ENCODE data around the gene ANKRD12. TPM values are rescaled to one million over a fixed set of nuclear protein-coding genes. Genes with fewer than 3 reads are reported as not detected.

The ANKRD12 gene
- total RNA-seq, 1 experiment from 2014 or later: 30.7 TPM

DNA sequence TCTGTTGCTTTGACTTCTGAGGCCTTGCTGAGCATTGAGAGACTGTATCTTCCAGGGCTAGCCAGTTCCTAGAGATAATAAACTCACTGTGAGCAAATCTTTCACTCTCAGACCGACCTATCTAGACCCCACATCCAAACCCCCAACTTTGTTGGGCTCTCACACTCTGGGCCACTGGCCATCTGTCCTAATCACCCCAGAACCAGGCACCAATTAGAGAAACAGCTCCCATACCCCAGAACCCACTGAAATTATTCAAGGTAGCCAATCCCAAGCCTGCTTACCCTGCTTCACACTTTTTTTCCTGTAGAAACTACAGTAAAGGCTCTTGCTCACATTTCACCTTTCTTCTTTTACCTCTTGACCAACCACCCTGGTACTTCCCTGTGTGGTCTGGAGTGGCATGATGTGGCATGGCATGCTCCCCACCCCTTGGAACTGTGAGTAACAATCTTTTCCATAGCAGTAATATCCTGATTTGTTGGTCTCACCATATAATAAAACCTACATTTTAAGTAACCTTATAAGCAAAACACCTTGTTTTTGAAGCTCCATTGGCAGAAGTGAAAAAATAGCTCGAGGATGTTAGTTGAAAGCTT is 55.2 kb downstream of the ANKRD12 start:
- DNase-seq (ENCODE audit: low read depth, low spot score) (no peak), ATAC-seq (no peak)
- CTCF ChIA-PET: no interaction called here
- H3K4me3 ChIP-seq (ENCODE audit: low read depth in 2 of 2, low read length in 2 of 2): no peak overlapping the region
- H3K9me3 ChIP-seq (ENCODE audit: control insufficient read depth, insufficient read depth, low read depth, low read length): no peaks in the 10 kb centered on the region
- TF ChIP-seq TCF7L2 (IDR thresholded peaks at IDR 0.05; ENCODE audit: low read depth, low read length) (no peak), CTCF (IDR thresholded peaks at IDR 0.05) (no peak), SIN3A (IDR thresholded peaks at IDR 0.05; ENCODE audit: borderline replicate concordance, insufficient read depth, low read depth, low read length) (no peak), POLR2AphosphoS5 (IDR thresholded peaks at IDR 0.05; ENCODE audit: low read depth, low read length) (no peak)
- TF ChIP-seq, protein P1, sequence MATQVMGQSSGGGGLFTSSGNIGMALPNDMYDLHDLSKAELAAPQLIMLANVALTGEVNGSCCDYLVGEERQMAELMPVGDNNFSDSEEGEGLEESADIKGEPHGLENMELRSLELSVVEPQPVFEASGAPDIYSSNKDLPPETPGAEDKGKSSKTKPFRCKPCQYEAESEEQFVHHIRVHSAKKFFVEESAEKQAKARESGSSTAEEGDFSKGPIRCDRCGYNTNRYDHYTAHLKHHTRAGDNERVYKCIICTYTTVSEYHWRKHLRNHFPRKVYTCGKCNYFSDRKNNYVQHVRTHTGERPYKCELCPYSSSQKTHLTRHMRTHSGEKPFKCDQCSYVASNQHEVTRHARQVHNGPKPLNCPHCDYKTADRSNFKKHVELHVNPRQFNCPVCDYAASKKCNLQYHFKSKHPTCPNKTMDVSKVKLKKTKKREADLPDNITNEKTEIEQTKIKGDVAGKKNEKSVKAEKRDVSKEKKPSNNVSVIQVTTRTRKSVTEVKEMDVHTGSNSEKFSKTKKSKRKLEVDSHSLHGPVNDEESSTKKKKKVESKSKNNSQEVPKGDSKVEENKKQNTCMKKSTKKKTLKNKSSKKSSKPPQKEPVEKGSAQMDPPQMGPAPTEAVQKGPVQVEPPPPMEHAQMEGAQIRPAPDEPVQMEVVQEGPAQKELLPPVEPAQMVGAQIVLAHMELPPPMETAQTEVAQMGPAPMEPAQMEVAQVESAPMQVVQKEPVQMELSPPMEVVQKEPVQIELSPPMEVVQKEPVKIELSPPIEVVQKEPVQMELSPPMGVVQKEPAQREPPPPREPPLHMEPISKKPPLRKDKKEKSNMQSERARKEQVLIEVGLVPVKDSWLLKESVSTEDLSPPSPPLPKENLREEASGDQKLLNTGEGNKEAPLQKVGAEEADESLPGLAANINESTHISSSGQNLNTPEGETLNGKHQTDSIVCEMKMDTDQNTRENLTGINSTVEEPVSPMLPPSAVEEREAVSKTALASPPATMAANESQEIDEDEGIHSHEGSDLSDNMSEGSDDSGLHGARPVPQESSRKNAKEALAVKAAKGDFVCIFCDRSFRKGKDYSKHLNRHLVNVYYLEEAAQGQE (IDR thresholded peaks at IDR 0.05; ENCODE audit: insufficient read depth in 1 of 2, low read depth in 2 of 2, low read length in 1 of 2): no peak
- peaks cover 4% of the 10 kb centered on the region; the same call in 1 of the 2 replicates for H3K36me3 ChIP-seq (ENCODE audit: control insufficient read depth, insufficient read depth, low read length)
- in situ Hi-C loops (cut with HindIII; ENCODE audit: low pct_unique_long_range_greater_than_20kb, low sequenced_read_pairs) (no loop called here), intact Hi-C loops (cut with micrococcal nuclease; ENCODE audit: unreplicated experiment) (no loop called here)
- H3K4me1 ChIP-seq (ENCODE audit: control insufficient read depth, insufficient read depth, low read length): no peaks in the 10 kb centered on the region
- no peak overlapping the region for H3K27ac ChIP-seq (ENCODE audit: low read length)
- POLR2A ChIA-PET: no interaction called here
- no peaks in the 10 kb centered on the region for H3K27me3 ChIP-seq (ENCODE audit: control insufficient read depth, insufficient read depth, low read length)
- no TSS peak for BruUV-seq (replicated peaks)

GRCh38 chr18:9193031-9193430 is 56.5 kb downstream of the ANKRD12 start:
- no peak overlapping the region for H3K27ac ChIP-seq (ENCODE audit: low read length)
- POLR2A ChIA-PET: interaction anchor here (0.6 kb wide), 1 partner anchor 10 kb away, joined by 4 read pairs; no protein-coding TSS in a partner anchor
- no peak for ATAC-seq
- intact Hi-C loops (cut with micrococcal nuclease; ENCODE audit: unreplicated experiment) (no loop called here), in situ Hi-C loops (cut with HindIII; ENCODE audit: low pct_unique_long_range_greater_than_20kb, low sequenced_read_pairs) (no loop called here)
- no peaks in the 10 kb centered on the region for H3K27me3 ChIP-seq (ENCODE audit: control insufficient read depth, insufficient read depth, low read length)
- no TSS peak for BruUV-seq (replicated peaks)
- H3K4me3 ChIP-seq (ENCODE audit: low read depth in 2 of 2, low read length in 2 of 2): no peak overlapping the region
- no peaks in the 10 kb centered on the region for H3K4me1 ChIP-seq (ENCODE audit: control insufficient read depth, insufficient read depth, low read length)
- no peaks in the 10 kb centered on the region for H3K9me3 ChIP-seq (ENCODE audit: control insufficient read depth, insufficient read depth, low read depth, low read length)
- no peak for DNase-seq (ENCODE audit: low read depth, low spot score)
- peaks cover 4% of the 10 kb centered on the region; the same call in 1 of the 2 replicates for H3K36me3 ChIP-seq (ENCODE audit: control insufficient read depth, insufficient read depth, low read length)
- CTCF ChIA-PET: interaction anchor here (0.7 kb wide), 1 partner anchor 124 kb away, joined by 5 read pairs; no protein-coding TSS in a partner anchor
- TF ChIP-seq TCF7L2 (IDR thresholded peaks at IDR 0.05; ENCODE audit: low read depth, low read length) (no peak), CTCF (IDR thresholded peaks at IDR 0.05) (no peak), SIN3A (IDR thresholded peaks at IDR 0.05; ENCODE audit: borderline replicate concordance, insufficient read depth, low read depth, low read length) (no peak), POLR2AphosphoS5 (IDR thresholded peaks at IDR 0.05; ENCODE audit: low read depth, low read length) (no peak)
- TF ChIP-seq, protein P1 (IDR thresholded peaks at IDR 0.05; ENCODE audit: insufficient read depth in 1 of 2, low read depth in 2 of 2, low read length in 1 of 2): no peak
